Stimulated activated CD4-positive, alpha-beta T cell treated with anti-CD3 and anti-CD28 coated beads, Interleukin-15, amount 100 ng/mL, for 24 hours (primary cell): Measurements from ENCODE around the gene BLTP1.

Experiments used
- DNase-seq: peaks from one replicate; pipeline ENCODE4 v3.0.0-alpha.2; 2020

The BLTP1 gene

GRCh38 chr4:122170775-122171174 lies 18.6 kb downstream of the BLTP1 start:
- DNase-seq, result no peak

- DNase-seq, result no peak
Observed at GRCh38 chr4:122171323-122171722, 19.2 kb downstream of the BLTP1 start.

- DNase-seq, result no peak
Observed at GRCh38 chr4:122172266-122172665, 20.1 kb downstream of the BLTP1 start.

GRCh38 chr4:122178961-122179360 lies 26.8 kb downstream of the BLTP1 start:
- DNase-seq, result no peak

GRCh38 chr4:122195718-122196117 lies 43.6 kb downstream of the BLTP1 start:
- DNase-seq, result no peak
